GM12892 (cell line): Measurements from ENCODE around the gene ABCC1.

ENCODE experiments used
- POLR2A ChIP-seq: IDR thresholded peaks from 2 replicates; pipeline ENCODE4 v1.6.1; 2011; ENCODE audit warnings: low read depth, low read length, control low read depth
- POLR2AphosphoS5 ChIP-seq: IDR thresholded peaks from 2 replicates; pipeline ENCODE4 v1.6.1; 2011; ENCODE audit warnings: low read depth, low read length, control low read depth
- TAF1 ChIP-seq: IDR thresholded peaks from 2 replicates; pipeline ENCODE4 v1.6.1; 2011; ENCODE audit warnings: low read depth, mild to moderate bottlenecking, control low read depth, low read length, borderline replicate concordance

DNA sequence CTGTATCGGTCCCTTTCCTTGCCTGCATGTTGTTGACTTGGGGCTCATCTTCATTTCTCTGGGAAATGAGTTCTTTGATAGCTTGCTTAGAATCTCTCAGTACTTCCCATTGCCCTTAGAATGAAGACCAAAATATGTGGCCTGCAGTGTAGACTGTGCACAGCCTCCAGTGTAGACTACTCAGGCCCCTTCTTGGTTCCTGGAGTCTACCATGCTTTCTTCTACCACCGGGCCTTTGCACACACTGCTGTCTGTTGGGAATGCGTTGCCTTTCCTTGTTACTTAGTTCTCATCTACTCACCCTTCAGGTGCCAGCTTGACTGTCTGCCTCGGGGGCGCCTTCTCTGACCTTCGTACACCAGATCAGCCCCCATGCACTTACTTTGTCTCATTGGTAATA is 82.0 kb downstream of the ABCC1 start:
- TF ChIP-seq POLR2A: no peak
- TF ChIP-seq POLR2AphosphoS5: no peak
- TF ChIP-seq TAF1: no peak
